HepG2 (cell line): ENCODE measurements around the gene PROX1.

Experiments used
- BRCA1 ChIP-seq: sonication (generic); formaldehyde crosslinking; IDR thresholded peaks from 2 replicates; pipeline ENCODE4 v1.4.0; 2020; ENCODE audit warnings: missing genetic modification reagents
- HNRNPUL1 ChIP-seq: fragments of 200-400 bp; formaldehyde crosslinking; IDR thresholded peaks from 2 replicates; pipeline ENCODE4 v1.6.1; 2017; ENCODE audit warnings: low read depth, mild to moderate bottlenecking, low read length, moderate library complexity
- KDM6A ChIP-seq: IDR thresholded peaks from 2 replicates; pipeline ENCODE4 v1.6.1; 2016; ENCODE audit warnings: low read depth
- POLR2AphosphoS5 ChIP-seq: IDR thresholded peaks from 2 replicates; pipeline ENCODE4 v1.6.1; 2012; ENCODE audit warnings: low read depth, low read length
- SAP130 ChIP-seq: IDR thresholded peaks from 2 replicates; pipeline ENCODE4 v1.6.1; 2016; ENCODE audit warnings: low read depth
- ZNF766 ChIP-seq: sonication (generic); formaldehyde crosslinking; IDR thresholded peaks from 2 replicates; pipeline ENCODE4 v1.5.0; 2020; ENCODE audit warnings: missing genetic modification reagents, borderline replicate concordance
- TF ChIP-seq, protein P1 (sequence below): sonication (generic); formaldehyde crosslinking; IDR thresholded peaks from 2 replicates; pipeline ENCODE4 v1.5.0; 2020; ENCODE audit warnings: mild to moderate bottlenecking, missing genetic modification reagents, moderate library complexity
- TF ChIP-seq, protein P2 (sequence below): sonication (generic); formaldehyde crosslinking; IDR thresholded peaks from 2 replicates; pipeline ENCODE4 v1.4.0; 2020; ENCODE audit warnings: mild to moderate bottlenecking, missing genetic modification reagents

DNA sequence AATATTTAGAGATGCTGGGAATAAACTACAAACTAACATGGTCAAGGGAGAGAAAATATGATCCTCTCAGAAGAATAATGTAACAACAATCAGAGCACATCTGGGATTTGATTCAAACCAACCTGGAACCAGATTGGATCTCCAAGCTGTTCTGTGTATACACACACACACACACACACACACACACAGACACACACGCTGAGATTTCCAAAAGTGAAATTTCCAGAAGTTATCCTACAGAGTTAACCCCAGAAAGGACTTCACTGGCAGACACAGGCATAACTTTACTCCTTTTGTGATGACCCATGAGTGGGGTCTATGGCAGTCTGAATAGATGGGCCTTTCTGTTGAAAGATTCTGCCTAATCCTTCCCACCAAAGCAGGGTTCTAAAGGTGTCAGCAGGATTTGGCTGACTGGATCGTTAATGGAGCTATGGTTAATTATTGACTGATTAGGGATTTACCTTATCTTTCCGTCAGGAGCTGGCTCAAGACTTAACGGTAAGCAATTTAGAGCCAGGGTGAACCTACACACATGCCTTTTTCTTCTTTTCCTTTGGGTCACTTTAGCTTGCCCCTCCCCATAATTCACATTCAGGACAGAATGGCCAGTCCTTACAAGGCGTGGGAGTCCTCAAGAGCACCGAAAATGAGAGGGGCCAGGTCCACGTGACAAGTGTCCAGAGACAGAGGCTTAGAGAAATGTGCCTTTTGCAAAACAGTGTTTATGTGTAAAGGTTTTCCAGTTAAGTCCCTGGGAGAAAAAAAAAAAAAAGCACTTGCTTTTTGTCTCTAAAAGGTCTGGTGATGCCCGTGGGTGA is 10.9 kb upstream of the PROX1 start:
- TF ChIP-seq ZNF766 (CRISPR knock-in tag): no peak
- TF ChIP-seq, protein P1, sequence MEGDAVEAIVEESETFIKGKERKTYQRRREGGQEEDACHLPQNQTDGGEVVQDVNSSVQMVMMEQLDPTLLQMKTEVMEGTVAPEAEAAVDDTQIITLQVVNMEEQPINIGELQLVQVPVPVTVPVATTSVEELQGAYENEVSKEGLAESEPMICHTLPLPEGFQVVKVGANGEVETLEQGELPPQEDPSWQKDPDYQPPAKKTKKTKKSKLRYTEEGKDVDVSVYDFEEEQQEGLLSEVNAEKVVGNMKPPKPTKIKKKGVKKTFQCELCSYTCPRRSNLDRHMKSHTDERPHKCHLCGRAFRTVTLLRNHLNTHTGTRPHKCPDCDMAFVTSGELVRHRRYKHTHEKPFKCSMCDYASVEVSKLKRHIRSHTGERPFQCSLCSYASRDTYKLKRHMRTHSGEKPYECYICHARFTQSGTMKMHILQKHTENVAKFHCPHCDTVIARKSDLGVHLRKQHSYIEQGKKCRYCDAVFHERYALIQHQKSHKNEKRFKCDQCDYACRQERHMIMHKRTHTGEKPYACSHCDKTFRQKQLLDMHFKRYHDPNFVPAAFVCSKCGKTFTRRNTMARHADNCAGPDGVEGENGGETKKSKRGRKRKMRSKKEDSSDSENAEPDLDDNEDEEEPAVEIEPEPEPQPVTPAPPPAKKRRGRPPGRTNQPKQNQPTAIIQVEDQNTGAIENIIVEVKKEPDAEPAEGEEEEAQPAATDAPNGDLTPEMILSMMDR (CRISPR knock-in tag): no peak
- no peak for TF ChIP-seq BRCA1 (CRISPR knock-in tag)
- TF ChIP-seq, protein P2, sequence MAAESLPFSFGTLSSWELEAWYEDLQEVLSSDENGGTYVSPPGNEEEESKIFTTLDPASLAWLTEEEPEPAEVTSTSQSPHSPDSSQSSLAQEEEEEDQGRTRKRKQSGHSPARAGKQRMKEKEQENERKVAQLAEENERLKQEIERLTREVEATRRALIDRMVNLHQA: no peak
- no peak for TF ChIP-seq KDM6A (CRISPR knock-in tag)
- no peak for TF ChIP-seq POLR2AphosphoS5
- TF ChIP-seq HNRNPUL1: no peak
- no peak for TF ChIP-seq SAP130 (CRISPR knock-in tag)
